ENCODE results near the gene GAA. TPM values are rescaled to one million over a fixed set of nuclear protein-coding genes. Genes with fewer than 3 reads are reported as not detected.

The GAA gene
- total RNA-seq, 2 experiments from 2014 or later: 22.2 to 22.4 TPM

DNA sequence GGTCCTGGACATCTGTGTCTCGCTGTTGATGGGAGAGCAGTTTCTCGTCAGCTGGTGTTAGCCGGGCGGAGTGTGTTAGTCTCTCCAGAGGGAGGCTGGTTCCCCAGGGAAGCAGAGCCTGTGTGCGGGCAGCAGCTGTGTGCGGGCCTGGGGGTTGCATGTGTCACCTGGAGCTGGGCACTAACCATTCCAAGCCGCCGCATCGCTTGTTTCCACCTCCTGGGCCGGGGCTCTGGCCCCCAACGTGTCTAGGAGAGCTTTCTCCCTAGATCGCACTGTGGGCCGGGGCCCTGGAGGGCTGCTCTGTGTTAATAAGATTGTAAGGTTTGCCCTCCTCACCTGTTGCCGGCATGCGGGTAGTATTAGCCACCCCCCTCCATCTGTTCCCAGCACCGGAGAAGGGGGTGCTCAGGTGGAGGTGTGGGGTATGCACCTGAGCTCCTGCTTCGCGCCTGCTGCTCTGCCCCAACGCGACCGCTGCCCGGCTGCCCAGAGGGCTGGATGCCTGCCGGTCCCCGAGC is 17.9 kb downstream of the GAA start:
- POLR2A ChIA-PET: no interaction called here

DNA sequence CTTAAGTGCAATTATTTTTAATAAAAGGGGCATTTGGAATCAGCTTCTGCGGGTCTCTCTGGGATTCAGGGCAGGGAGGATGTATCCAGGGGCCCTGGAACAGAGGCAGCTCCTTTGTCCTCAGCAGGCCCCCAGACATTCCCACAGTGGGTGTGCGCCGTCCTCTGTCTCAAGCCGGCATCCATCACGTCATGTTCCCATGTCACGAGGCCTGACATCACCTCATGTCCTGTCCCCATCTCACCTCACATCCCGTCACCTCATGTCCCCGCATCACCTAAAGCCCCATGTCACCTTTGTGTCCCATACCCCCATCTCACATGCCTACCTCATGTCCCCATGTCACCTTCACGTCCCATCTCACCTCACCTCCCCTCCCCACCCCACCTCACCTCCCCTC is 18.5 kb downstream of the GAA start:
- POLR2A ChIA-PET: no interaction called here
- TF ChIP-seq, protein P1, sequence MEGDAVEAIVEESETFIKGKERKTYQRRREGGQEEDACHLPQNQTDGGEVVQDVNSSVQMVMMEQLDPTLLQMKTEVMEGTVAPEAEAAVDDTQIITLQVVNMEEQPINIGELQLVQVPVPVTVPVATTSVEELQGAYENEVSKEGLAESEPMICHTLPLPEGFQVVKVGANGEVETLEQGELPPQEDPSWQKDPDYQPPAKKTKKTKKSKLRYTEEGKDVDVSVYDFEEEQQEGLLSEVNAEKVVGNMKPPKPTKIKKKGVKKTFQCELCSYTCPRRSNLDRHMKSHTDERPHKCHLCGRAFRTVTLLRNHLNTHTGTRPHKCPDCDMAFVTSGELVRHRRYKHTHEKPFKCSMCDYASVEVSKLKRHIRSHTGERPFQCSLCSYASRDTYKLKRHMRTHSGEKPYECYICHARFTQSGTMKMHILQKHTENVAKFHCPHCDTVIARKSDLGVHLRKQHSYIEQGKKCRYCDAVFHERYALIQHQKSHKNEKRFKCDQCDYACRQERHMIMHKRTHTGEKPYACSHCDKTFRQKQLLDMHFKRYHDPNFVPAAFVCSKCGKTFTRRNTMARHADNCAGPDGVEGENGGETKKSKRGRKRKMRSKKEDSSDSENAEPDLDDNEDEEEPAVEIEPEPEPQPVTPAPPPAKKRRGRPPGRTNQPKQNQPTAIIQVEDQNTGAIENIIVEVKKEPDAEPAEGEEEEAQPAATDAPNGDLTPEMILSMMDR (IDR thresholded peaks at IDR 0.05): no peak
- ATAC-seq (ENCODE audit: poor library complexity): no peak

More for the DNA sequence above, 17.9 kb downstream of the GAA start:
- H3K4me3 ChIP-seq (ENCODE audit: low read length): no peak overlapping the region
- CTCF ChIA-PET: no interaction called here
- TF ChIP-seq, protein P1 (IDR thresholded peaks at IDR 0.05): no peak
- H3K4me1 Mint-ChIP-seq (ENCODE audit: low read depth): no peaks in the 10 kb centered on the region
- no peak overlapping the region for H3K27ac ChIP-seq (ENCODE audit: low read depth in 1 of 2, low read length in 2 of 2)
- DNase-seq: no peak
- intact Hi-C loops (cut with DNase I, micrococcal nuclease): no loop called here
- no peaks in the 10 kb centered on the region for H3K36me3 Mint-ChIP-seq (ENCODE audit: low read depth)
- H3K27me3 ChIP-seq (ENCODE audit: control insufficient read depth in 1 of 2, insufficient read depth in 2 of 2, low read length in 2 of 2): no peaks in the 10 kb centered on the region
- no peak for ATAC-seq (ENCODE audit: poor library complexity)
- H3K9me3 Mint-ChIP-seq: no peaks in the 10 kb centered on the region
- no peaks in the 10 kb centered on the region for H3K4me1 ChIP-seq (ENCODE audit: insufficient read depth, low read length)
- no peak overlapping the region for H3K4me3 Mint-ChIP-seq
- H3K27ac Mint-ChIP-seq: no peak overlapping the region
- no peaks in the 10 kb centered on the region for H3K27me3 Mint-ChIP-seq
- H3K36me3 ChIP-seq (ENCODE audit: insufficient read depth, low read length): no peaks in the 10 kb centered on the region
- no peaks in the 10 kb centered on the region for H3K9me3 ChIP-seq (ENCODE audit: control insufficient read depth in 1 of 2, insufficient read depth in 1 of 2, low read length in 2 of 2)

DNA sequence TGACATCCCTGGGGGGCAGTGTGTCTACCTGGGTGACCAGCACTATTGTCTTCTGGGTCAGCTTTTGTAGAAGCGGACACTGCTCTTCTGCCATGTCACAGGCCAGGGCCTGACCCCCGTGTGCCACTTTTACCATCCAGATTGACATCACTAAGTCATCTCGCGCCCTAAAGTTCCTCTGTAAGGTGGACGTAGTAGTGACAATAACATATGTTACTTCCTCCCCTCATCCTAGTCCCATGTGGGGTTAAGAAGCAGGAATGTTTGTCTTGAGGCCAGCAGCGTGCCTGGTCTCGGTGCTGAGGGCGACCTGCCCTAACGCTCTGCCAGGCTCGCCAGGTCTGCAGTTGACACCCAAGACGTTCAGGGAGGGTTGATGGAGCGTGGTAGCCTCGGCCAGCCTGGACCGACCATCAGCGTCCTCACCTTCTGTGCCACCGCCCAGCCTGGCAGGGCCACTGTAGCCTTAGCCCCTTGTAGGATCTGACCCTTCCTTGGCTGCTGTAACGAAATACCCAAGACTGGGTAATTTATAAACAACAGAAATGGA is 20.7 kb downstream of the GAA start:
- intact Hi-C loops (cut with DNase I, micrococcal nuclease): no loop called here
- H3K4me1 Mint-ChIP-seq (ENCODE audit: low read depth): no peaks in the 10 kb centered on the region
- TF ChIP-seq, protein P1 (IDR thresholded peaks at IDR 0.05): no peak
- no peak overlapping the region for H3K4me3 ChIP-seq (ENCODE audit: low read length)
- CTCF ChIA-PET: no interaction called here
- no peaks in the 10 kb centered on the region for H3K9me3 Mint-ChIP-seq
- no peaks in the 10 kb centered on the region for H3K27me3 ChIP-seq (ENCODE audit: control insufficient read depth in 1 of 2, insufficient read depth in 2 of 2, low read length in 2 of 2)
- H3K27me3 Mint-ChIP-seq: peaks cover 10% of the 10 kb centered on the region
- DNase-seq (no peak), ATAC-seq (ENCODE audit: poor library complexity) (no peak)
- POLR2A ChIA-PET: interaction anchor here (0.6 kb wide), 1 partner anchor 21 kb away, joined by 3 read pairs; no protein-coding TSS in a partner anchor
- H3K36me3 ChIP-seq (ENCODE audit: insufficient read depth, low read length): no peaks in the 10 kb centered on the region
- no peaks in the 10 kb centered on the region for H3K36me3 Mint-ChIP-seq (ENCODE audit: low read depth)
- H3K27ac Mint-ChIP-seq: no peak overlapping the region
- H3K4me3 Mint-ChIP-seq: no peak overlapping the region
- no peaks in the 10 kb centered on the region for H3K9me3 ChIP-seq (ENCODE audit: control insufficient read depth in 1 of 2, insufficient read depth in 1 of 2, low read length in 2 of 2)
- H3K27ac ChIP-seq (ENCODE audit: low read depth in 1 of 2, low read length in 2 of 2): no peak overlapping the region
- no peaks in the 10 kb centered on the region for H3K4me1 ChIP-seq (ENCODE audit: insufficient read depth, low read length)

More for the DNA sequence above, 18.5 kb downstream of the GAA start:
- intact Hi-C loops (cut with DNase I, micrococcal nuclease): no loop called here
- DNase-seq: no peak
- Mint-ChIP-seq H3K4me1 (ENCODE audit: low read depth) (no peaks in the 10 kb centered on the region), H3K27me3 (no peaks in the 10 kb centered on the region), H3K36me3 (ENCODE audit: low read depth) (no peaks in the 10 kb centered on the region), H3K4me3 (no peak overlapping the region), H3K27ac (no peak overlapping the region), H3K9me3 (no peaks in the 10 kb centered on the region)
- no peaks in the 10 kb centered on the region for H3K27me3 ChIP-seq (ENCODE audit: control insufficient read depth in 1 of 2, insufficient read depth in 2 of 2, low read length in 2 of 2)
- CTCF ChIA-PET: no interaction called here
- no peaks in the 10 kb centered on the region for H3K36me3 ChIP-seq (ENCODE audit: insufficient read depth, low read length)
- no peaks in the 10 kb centered on the region for H3K9me3 ChIP-seq (ENCODE audit: control insufficient read depth in 1 of 2, insufficient read depth in 1 of 2, low read length in 2 of 2)
- H3K4me3 ChIP-seq (ENCODE audit: low read length): no peak overlapping the region
- no peak overlapping the region for H3K27ac ChIP-seq (ENCODE audit: low read depth in 1 of 2, low read length in 2 of 2)
- H3K4me1 ChIP-seq (ENCODE audit: insufficient read depth, low read length): no peaks in the 10 kb centered on the region

Measured in CD4-positive, alpha-beta T cell (primary cell).